Measurements from ENCODE around the gene TAX1BP1. TPM values are rescaled to one million over a fixed set of nuclear protein-coding genes. Genes with fewer than 3 reads are reported as not detected.

TAX1BP1 gene
- total RNA-seq, 1 donor = 112 TPM

GRCh38 chr7:27839099-27839498, 99.1 kb downstream of the TAX1BP1 start:
- no peak overlapping the region for H3K4me2 ChIP-seq (ENCODE audit: insufficient read depth, low read length)
- no peak for TF ChIP-seq CTCF (IDR thresholded peaks at IDR 0.05; ENCODE audit: extremely low read depth, low read depth, low read length)

GRCh38 chr7:27840313-27840712, 100.4 kb downstream of the TAX1BP1 start:
- Histone ChIP-seq H3K36me3 (ENCODE audit: insufficient read depth, low read length) (peaks cover 17% of the 10 kb centered on the region), H3K4me3 (ENCODE audit: insufficient read depth, low read length) (no peak overlapping the region), H3K4me2 (ENCODE audit: insufficient read depth, low read length) (no peak overlapping the region), H2AFZ (ENCODE audit: low read length) (no peak overlapping the region), H3K27ac (ENCODE audit: low read depth, low read length) (no peak overlapping the region), H3K79me2 (ENCODE audit: insufficient read depth, low read length) (no peaks in the 10 kb centered on the region), H3K27me3 (ENCODE audit: insufficient read depth, low read length) (no peaks in the 10 kb centered on the region), H3K4me1 (ENCODE audit: insufficient read depth, low read length) (no peaks in the 10 kb centered on the region), H4K20me1 (ENCODE audit: insufficient read depth, low read length) (no peaks in the 10 kb centered on the region), H3K9me3 (ENCODE audit: low read depth, low read length) (no peaks in the 10 kb centered on the region)
- TF ChIP-seq CTCF (IDR thresholded peaks at IDR 0.05; ENCODE audit: extremely low read depth, low read depth, low read length) = no peak
- DNase-seq (ENCODE audit: insufficient read length, low spot score, missing footprints) = no peak

More at GRCh38 chr7:27839099-27839498, 99.1 kb downstream of the TAX1BP1 start:
- no peaks in the 10 kb centered on the region for H3K4me1 ChIP-seq (ENCODE audit: insufficient read depth, low read length)
- H3K4me3 ChIP-seq (ENCODE audit: insufficient read depth, low read length) = no peak overlapping the region
- no peak for DNase-seq (ENCODE audit: insufficient read length, low spot score, missing footprints)
- H2AFZ ChIP-seq (ENCODE audit: low read length) = no peak overlapping the region
- no peaks in the 10 kb centered on the region for H4K20me1 ChIP-seq (ENCODE audit: insufficient read depth, low read length)
- no peaks in the 10 kb centered on the region for H3K27me3 ChIP-seq (ENCODE audit: insufficient read depth, low read length)
- no peaks in the 10 kb centered on the region for H3K9me3 ChIP-seq (ENCODE audit: low read depth, low read length)
- no peak overlapping the region for H3K27ac ChIP-seq (ENCODE audit: low read depth, low read length)
- H3K79me2 ChIP-seq (ENCODE audit: insufficient read depth, low read length) = no peaks in the 10 kb centered on the region
- H3K36me3 ChIP-seq (ENCODE audit: insufficient read depth, low read length) = peaks cover 18% of the 10 kb centered on the region

- DNase-seq (ENCODE audit: insufficient read length, low spot score, missing footprints) = no peak
- Histone ChIP-seq H3K4me1 (ENCODE audit: insufficient read depth, low read length) (no peaks in the 10 kb centered on the region), H3K36me3 (ENCODE audit: insufficient read depth, low read length) (peaks cover 17% of the 10 kb centered on the region), H3K4me2 (ENCODE audit: insufficient read depth, low read length) (no peak overlapping the region), H3K27ac (ENCODE audit: low read depth, low read length) (no peak overlapping the region), H3K27me3 (ENCODE audit: insufficient read depth, low read length) (no peaks in the 10 kb centered on the region), H3K4me3 (ENCODE audit: insufficient read depth, low read length) (no peak overlapping the region), H2AFZ (ENCODE audit: low read length) (no peak overlapping the region), H3K79me2 (ENCODE audit: insufficient read depth, low read length) (no peaks in the 10 kb centered on the region), H4K20me1 (ENCODE audit: insufficient read depth, low read length) (no peaks in the 10 kb centered on the region), H3K9me3 (ENCODE audit: low read depth, low read length) (no peaks in the 10 kb centered on the region)
- no peak for TF ChIP-seq CTCF (IDR thresholded peaks at IDR 0.05; ENCODE audit: extremely low read depth, low read depth, low read length)
Measured at GRCh38 chr7:27840760-27841364, 100.9 kb downstream of the TAX1BP1 start.

- H3K4me1 ChIP-seq (ENCODE audit: insufficient read depth, low read length) = no peaks in the 10 kb centered on the region
- no peak overlapping the region for H3K4me3 ChIP-seq (ENCODE audit: insufficient read depth, low read length)
- no peaks in the 10 kb centered on the region for H4K20me1 ChIP-seq (ENCODE audit: insufficient read depth, low read length)
- peak; percentile 5 for TF ChIP-seq CTCF (IDR thresholded peaks at IDR 0.05; ENCODE audit: extremely low read depth, low read depth, low read length)
- peak overlapping the region; percentile 32 for H3K4me2 ChIP-seq (ENCODE audit: insufficient read depth, low read length)
- peak; percentile 81 for DNase-seq (ENCODE audit: insufficient read length, low spot score, missing footprints)
- no peaks in the 10 kb centered on the region for H3K9me3 ChIP-seq (ENCODE audit: low read depth, low read length)
- no peak overlapping the region for H3K27ac ChIP-seq (ENCODE audit: low read depth, low read length)
- H3K36me3 ChIP-seq (ENCODE audit: insufficient read depth, low read length) = peaks cover 17% of the 10 kb centered on the region
- H2AFZ ChIP-seq (ENCODE audit: low read length) = no peak overlapping the region
- H3K27me3 ChIP-seq (ENCODE audit: insufficient read depth, low read length) = no peaks in the 10 kb centered on the region
- H3K79me2 ChIP-seq (ENCODE audit: insufficient read depth, low read length) = no peaks in the 10 kb centered on the region
Measured at GRCh38 chr7:27842094-27842692, 102.2 kb downstream of the TAX1BP1 start.

Measured in osteoblast (primary cell).